OCI-LY1 (cell line): ENCODE results near the gene BRD3.
"Not testable (repeated sequence)": the region's sequence is repeated elsewhere in the genome, so short reads cannot be mapped to it uniquely, and the experiment has no call there.

Experiments used
- H2AFZ ChIP-seq: fragments of 200-600 bp; sonication (generic), shearing (Covaris generic); 2 replicates; pipeline ENCODE4 v1.6.0; 2014; ENCODE audit warnings: antibody characterized with exemption, mild to moderate bottlenecking, low read length
- H3F3A ChIP-seq: fragments of 200-600 bp; sonication (generic), shearing (Covaris generic); 2 replicates; pipeline ENCODE4 v1.6.0; 2014; ENCODE audit warnings: mild to moderate bottlenecking, antibody characterized with exemption, low read length, moderate library complexity; ENCODE audit not compliant: insufficient read depth
- H3K27ac ChIP-seq: fragments of 200-600 bp; sonication (generic); 2 replicates; pipeline ENCODE4 v1.5.1; 2014; ENCODE audit warnings: low read length, mixed run types, mild to moderate bottlenecking, low read depth; ENCODE audit not compliant: poor library complexity, severe bottlenecking
- H3K27me3 ChIP-seq: fragments of 200-600 bp; sonication (generic); 2 replicates; pipeline ENCODE4 v1.6.0; 2014; ENCODE audit warnings: antibody characterized with exemption, mild to moderate bottlenecking, low read length, moderate library complexity; ENCODE audit not compliant: insufficient read depth
- H3K36me3 ChIP-seq: fragments of 200-600 bp; sonication (generic); 2 replicates; pipeline ENCODE4 v1.6.1; 2014; ENCODE audit warnings: mild to moderate bottlenecking, antibody characterized with exemption, low read length, moderate library complexity, mixed read lengths; ENCODE audit not compliant: insufficient read depth
- H3K4me1 ChIP-seq: fragments of 200-600 bp; sonication (generic); 2 replicates; pipeline ENCODE4 v1.5.1; 2014; ENCODE audit warnings: mild to moderate bottlenecking, low read length, moderate library complexity; ENCODE audit not compliant: insufficient read depth, severe bottlenecking
- H3K4me2 ChIP-seq: fragments of 200-600 bp; sonication (generic), shearing (Covaris generic); 2 replicates; pipeline ENCODE4 v1.6.1; 2014; ENCODE audit warnings: low read length
- H3K4me3 ChIP-seq: fragments of 200-600 bp; sonication (generic); 2 replicates; pipeline ENCODE4 v1.5.1; 2014; ENCODE audit warnings: low read length, low read depth, mild to moderate bottlenecking, mixed read lengths; ENCODE audit not compliant: poor library complexity, severe bottlenecking
- H3K79me2 ChIP-seq: fragments of 200-600 bp; shearing (Covaris generic); 2 replicates; pipeline ENCODE4 v1.6.1; 2016; ENCODE audit warnings: mixed run types, low read length, mixed read lengths; ENCODE audit not compliant: insufficient read depth
- H3K9ac ChIP-seq: fragments of 200-600 bp; sonication (generic), shearing (Covaris generic); 2 replicates; pipeline ENCODE4 v1.6.1; 2014; ENCODE audit warnings: mild to moderate bottlenecking, low read length, mixed read lengths
- H3K9me2 ChIP-seq: fragments of 200-600 bp; sonication (generic), shearing (Covaris generic); 2 replicates; pipeline ENCODE4 v1.6.1; 2014; ENCODE audit warnings: low read depth, mild to moderate bottlenecking, low read length, mixed read lengths
- H3K9me3 ChIP-seq: fragments of 200-600 bp; shearing (Covaris generic); 2 replicates; pipeline ENCODE4 v1.6.1; 2014; ENCODE audit warnings: low read length, mixed read lengths
- H4K20me1 ChIP-seq: fragments of 200-600 bp; sonication (generic), shearing (Covaris generic); 2 replicates; pipeline ENCODE4 v1.6.0; 2016; ENCODE audit warnings: mild to moderate bottlenecking, low read length; ENCODE audit not compliant: insufficient read depth
- EZH2 ChIP-seq: fragments of 200-600 bp; sonication (generic), shearing (Covaris generic); IDR thresholded peaks from 2 replicates; pipeline ENCODE4 v1.8.0; 2017; ENCODE audit warnings: borderline replicate concordance, mixed run types, mild to moderate bottlenecking, antibody characterized with exemption, low read length, moderate library complexity, mixed read lengths
- TF ChIP-seq, protein P1 (sequence below): fragments of 200-600 bp; sonication (generic), shearing (Covaris generic); IDR thresholded peaks from 2 replicates; pipeline ENCODE4 v1.5.1; 2017; ENCODE audit warnings: mild to moderate bottlenecking, antibody characterized with exemption, low read length, moderate library complexity, mixed read lengths

BRD3 gene

DNA sequence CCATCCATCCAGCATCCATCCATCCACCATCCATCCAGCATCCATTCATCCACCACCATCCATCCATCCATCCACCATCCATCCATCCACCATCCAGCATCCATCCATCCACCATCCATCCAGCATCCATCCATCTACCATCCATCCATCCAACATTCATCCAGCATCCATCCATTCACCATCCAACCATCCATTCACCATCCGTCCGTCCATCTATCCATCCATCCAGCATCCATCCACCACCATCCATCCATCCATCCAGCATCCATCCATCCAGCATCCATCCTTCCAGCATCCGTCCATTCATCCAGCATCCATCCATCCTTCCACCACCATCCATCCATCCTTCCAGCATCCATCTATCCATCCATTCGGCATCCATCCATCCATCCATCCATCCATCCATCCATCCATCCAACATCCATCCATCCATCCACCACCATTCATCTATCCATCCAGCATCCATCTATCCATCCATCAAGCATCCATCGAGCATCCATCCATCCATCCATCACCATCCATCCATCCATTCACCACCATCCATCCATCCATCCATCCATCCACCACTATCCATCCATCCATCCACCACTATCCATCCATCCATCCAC lies 35.7 kb upstream of the BRD3 start:
- TF ChIP-seq, protein P1, sequence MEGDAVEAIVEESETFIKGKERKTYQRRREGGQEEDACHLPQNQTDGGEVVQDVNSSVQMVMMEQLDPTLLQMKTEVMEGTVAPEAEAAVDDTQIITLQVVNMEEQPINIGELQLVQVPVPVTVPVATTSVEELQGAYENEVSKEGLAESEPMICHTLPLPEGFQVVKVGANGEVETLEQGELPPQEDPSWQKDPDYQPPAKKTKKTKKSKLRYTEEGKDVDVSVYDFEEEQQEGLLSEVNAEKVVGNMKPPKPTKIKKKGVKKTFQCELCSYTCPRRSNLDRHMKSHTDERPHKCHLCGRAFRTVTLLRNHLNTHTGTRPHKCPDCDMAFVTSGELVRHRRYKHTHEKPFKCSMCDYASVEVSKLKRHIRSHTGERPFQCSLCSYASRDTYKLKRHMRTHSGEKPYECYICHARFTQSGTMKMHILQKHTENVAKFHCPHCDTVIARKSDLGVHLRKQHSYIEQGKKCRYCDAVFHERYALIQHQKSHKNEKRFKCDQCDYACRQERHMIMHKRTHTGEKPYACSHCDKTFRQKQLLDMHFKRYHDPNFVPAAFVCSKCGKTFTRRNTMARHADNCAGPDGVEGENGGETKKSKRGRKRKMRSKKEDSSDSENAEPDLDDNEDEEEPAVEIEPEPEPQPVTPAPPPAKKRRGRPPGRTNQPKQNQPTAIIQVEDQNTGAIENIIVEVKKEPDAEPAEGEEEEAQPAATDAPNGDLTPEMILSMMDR, result no peak
- TF ChIP-seq EZH2, result no peak
- no peaks in the 10 kb centered on the region for H3K9me3 ChIP-seq
- H3K9me2 ChIP-seq, result no peaks in the 10 kb centered on the region
- H3K27ac ChIP-seq, result no peak overlapping the region
- no peaks in the 10 kb centered on the region for H3K4me1 ChIP-seq
- no peaks in the 10 kb centered on the region for H3F3A ChIP-seq
- no peaks in the 10 kb centered on the region for H4K20me1 ChIP-seq
- H3K36me3 ChIP-seq, result no peaks in the 10 kb centered on the region
- no peak overlapping the region for H3K4me2 ChIP-seq
- no peak overlapping the region for H3K9ac ChIP-seq
- H3K4me3 ChIP-seq, result no peak overlapping the region
- no peak overlapping the region for H2AFZ ChIP-seq
- no peaks in the 10 kb centered on the region; the same call in 1 of the 2 replicates for H3K27me3 ChIP-seq
- H3K79me2 ChIP-seq, result no peaks in the 10 kb centered on the region

DNA sequence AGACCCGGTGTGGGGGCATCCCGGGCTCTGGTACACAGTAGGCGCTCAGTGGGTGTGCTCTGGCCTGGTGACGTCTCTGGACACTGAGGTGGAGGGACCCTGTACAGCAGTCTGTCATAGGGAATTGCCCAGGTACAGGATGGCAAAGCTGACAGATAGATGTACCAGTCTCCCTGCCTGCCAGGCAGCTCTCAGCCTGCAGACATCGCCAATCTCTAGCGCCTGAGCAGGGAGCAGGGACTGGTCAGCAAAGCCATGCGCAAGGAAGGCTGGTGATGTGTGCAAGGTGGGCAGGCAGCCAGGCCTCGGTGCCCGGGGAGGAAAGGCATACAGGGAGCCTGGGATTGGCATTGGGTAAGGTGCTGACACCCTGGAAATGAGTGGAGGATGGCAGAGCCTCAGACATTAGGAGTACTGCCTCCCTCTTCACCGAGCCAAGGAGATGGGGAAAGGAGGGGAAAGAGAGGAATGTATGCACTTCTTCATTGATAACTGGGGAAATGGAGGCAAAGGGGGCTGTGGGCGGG lies 33.9 kb upstream of the BRD3 start:
- H3K9ac ChIP-seq, result no peak overlapping the region
- H3K27me3 ChIP-seq, result no peaks in the 10 kb centered on the region; the same call in 1 of the 2 replicates
- H3K9me2 ChIP-seq, result no peaks in the 10 kb centered on the region

DNA sequence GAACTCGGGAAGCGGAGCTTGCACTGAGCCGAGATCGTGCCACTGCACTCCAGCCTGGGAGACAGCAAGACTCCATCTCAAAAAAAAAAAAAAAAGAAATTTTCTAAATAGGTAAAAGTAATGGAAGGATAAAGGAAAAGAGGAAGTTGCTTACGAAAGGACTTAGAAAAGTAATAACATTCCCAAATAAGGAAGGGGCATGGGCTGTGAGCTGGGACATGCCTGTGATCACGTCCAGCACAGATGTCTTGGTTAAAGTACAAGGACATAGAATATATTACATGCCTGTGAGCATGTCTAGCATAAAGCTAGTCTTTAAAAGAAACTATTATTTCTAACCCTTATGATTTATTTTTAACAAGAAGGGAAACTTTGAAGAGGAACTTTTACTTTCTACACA lies 33.3 kb upstream of the BRD3 start:
- H4K20me1 ChIP-seq, H3K4me3 ChIP-seq, H3K9me3 ChIP-seq, H3K27me3 ChIP-seq, H3F3A ChIP-seq, H3K79me2 ChIP-seq, H3K4me1 ChIP-seq, H3K4me2 ChIP-seq, H3K27ac ChIP-seq, H3K36me3 ChIP-seq, H3K9me2 ChIP-seq, H3K9ac ChIP-seq, H2AFZ ChIP-seq: not testable (repeated sequence)

More for the DNA sequence above, 33.9 kb upstream of the BRD3 start:
- no peaks in the 10 kb centered on the region for H3K9me3 ChIP-seq
- TF ChIP-seq, protein P1, result no peak
- TF ChIP-seq EZH2, result no peak
- no peaks in the 10 kb centered on the region for H3F3A ChIP-seq
- H2AFZ ChIP-seq, result no peak overlapping the region
- no peak overlapping the region for H3K27ac ChIP-seq
- no peak overlapping the region for H3K4me2 ChIP-seq
- H3K79me2 ChIP-seq, result no peaks in the 10 kb centered on the region
- no peak overlapping the region for H3K4me3 ChIP-seq
- H3K36me3 ChIP-seq, result no peaks in the 10 kb centered on the region
- H4K20me1 ChIP-seq, result no peaks in the 10 kb centered on the region
- H3K4me1 ChIP-seq, result no peaks in the 10 kb centered on the region

DNA sequence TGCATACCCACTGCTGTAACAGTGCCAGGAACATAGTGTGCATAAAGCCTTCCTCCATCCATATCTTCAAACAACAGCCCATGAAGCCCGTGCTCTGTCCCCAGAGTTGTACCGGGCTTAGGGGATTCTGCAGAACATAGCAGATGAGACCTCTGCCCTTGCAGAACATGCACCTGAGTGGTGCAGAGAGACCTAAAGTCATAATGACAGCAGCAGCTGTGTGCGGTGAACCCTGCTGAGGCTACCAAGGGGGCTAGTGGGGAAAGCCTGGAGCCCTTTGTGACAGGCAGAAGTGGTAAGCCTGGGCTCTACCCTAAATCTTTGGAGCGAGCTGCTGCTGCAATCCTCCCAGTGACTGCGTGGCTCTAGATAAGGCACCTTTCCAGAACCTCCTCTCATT lies 32.2 kb upstream of the BRD3 start:
- no peaks in the 10 kb centered on the region for H3K36me3 ChIP-seq
- no peaks in the 10 kb centered on the region for H3K9me2 ChIP-seq
- TF ChIP-seq, protein P1, result no peak
- no peak for TF ChIP-seq EZH2
- H3F3A ChIP-seq, result no peaks in the 10 kb centered on the region
- no peaks in the 10 kb centered on the region for H3K4me1 ChIP-seq
- no peak overlapping the region for H3K4me3 ChIP-seq
- no peak overlapping the region for H2AFZ ChIP-seq
- H4K20me1 ChIP-seq, result no peaks in the 10 kb centered on the region
- no peak overlapping the region for H3K4me2 ChIP-seq
- no peak overlapping the region for H3K27ac ChIP-seq
- H3K27me3 ChIP-seq, result no peaks in the 10 kb centered on the region; the same call in 1 of the 2 replicates
- H3K79me2 ChIP-seq, result no peaks in the 10 kb centered on the region
- no peaks in the 10 kb centered on the region for H3K9me3 ChIP-seq
- H3K9ac ChIP-seq, result no peak overlapping the region
